Type B pancreatic cell (in vitro differentiated cells): ENCODE measurements around the gene JMY. TPM values are rescaled to one million over a fixed set of nuclear protein-coding genes. Genes with fewer than 3 reads are reported as not detected.

Experiments
- DNase-seq: peaks from one replicate; pipeline ENCODE4 v3.0.0; 2021; ENCODE audit warnings: mixed read lengths; ENCODE audit not compliant: unreplicated experiment; ENCODE audit errors: extremely low spot score
- H3K27ac Mint-ChIP-seq: 2 replicates; pipeline ENCODE4 v1.8.0; 2021; ENCODE audit warnings: mild to moderate bottlenecking, mixed read lengths
- H3K27me3 Mint-ChIP-seq: 2 replicates; pipeline ENCODE4 v1.8.0; 2021; ENCODE audit warnings: mixed read lengths
- H3K36me3 Mint-ChIP-seq: 2 replicates; pipeline ENCODE4 v1.8.0; 2021; ENCODE audit warnings: mixed read lengths
- H3K4me1 Mint-ChIP-seq: one replicate; pipeline ENCODE4 v1.8.0; 2021; ENCODE audit warnings: mixed read lengths; ENCODE audit not compliant: unreplicated experiment
- H3K4me3 Mint-ChIP-seq: 2 replicates; pipeline ENCODE4 v1.8.0; 2021; ENCODE audit warnings: mild to moderate bottlenecking, mixed read lengths
- H3K9me3 Mint-ChIP-seq: 2 replicates; pipeline ENCODE4 v1.8.0; 2021; ENCODE audit warnings: mixed read lengths
- CTCF ChIP-seq: fragments of 200-600 bp; sonication (generic); conservative IDR thresholded peaks from 2 replicates; pipeline ENCODE4 v1.5.0; 2021; ENCODE audit warnings: antibody characterized with exemption, mild to moderate bottlenecking
- total RNA-seq: library from RNA; stranded (reverse); gene quantifications from 2 replicates; pipeline ENCODE4 v1.2.1, GENCODE V29; 2021; ENCODE audit warnings: low replicate concordance

The JMY gene
- total RNA-seq, 1 donor from 2014 or later = 11.6 TPM

- Mint-ChIP-seq H3K27ac (no peak overlapping the region), H3K4me1 (no peaks in the 10 kb centered on the region), H3K36me3 (no peaks in the 10 kb centered on the region), H3K27me3 (no peaks in the 10 kb centered on the region), H3K4me3 (no peak overlapping the region), H3K9me3 (no peaks in the 10 kb centered on the region)
- TF ChIP-seq CTCF = no peak
- no peak for DNase-seq
These were observed 44.5 kb upstream of the JMY start for GRCh38 chr5:79191457-79191856.

DNA sequence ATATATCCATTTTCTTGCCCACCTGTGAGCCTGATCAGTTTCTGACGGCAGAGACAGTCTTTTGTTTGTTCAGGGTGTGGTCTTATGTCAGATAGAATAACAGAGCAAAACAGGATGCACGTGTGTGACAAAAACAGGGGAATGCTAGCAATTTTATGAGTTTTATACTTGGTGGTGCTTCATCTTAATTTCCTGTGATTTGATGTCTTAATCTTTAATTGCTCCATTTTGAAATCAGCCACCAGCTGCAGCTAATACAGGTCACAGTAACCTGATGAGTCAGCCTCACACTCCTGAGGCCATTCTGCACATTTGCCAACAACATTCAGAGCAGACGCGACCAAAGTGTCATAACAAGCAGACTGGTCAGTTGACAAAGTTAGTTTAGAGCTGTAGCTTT lies 42.3 kb upstream of the JMY start:
- no peaks in the 10 kb centered on the region for H3K27me3 Mint-ChIP-seq
- TF ChIP-seq CTCF = no peak
- no peaks in the 10 kb centered on the region for H3K36me3 Mint-ChIP-seq
- no peaks in the 10 kb centered on the region for H3K4me1 Mint-ChIP-seq
- DNase-seq = no peak
- H3K4me3 Mint-ChIP-seq = no peak overlapping the region
- peak overlapping the region; percentile 27 for H3K27ac Mint-ChIP-seq
- no peaks in the 10 kb centered on the region for H3K9me3 Mint-ChIP-seq

GRCh38 chr5:79200573-79201183 lies 35.3 kb upstream of the JMY start:
- no peak for DNase-seq
- Mint-ChIP-seq H3K27me3 (no peaks in the 10 kb centered on the region), H3K4me3 (no peak overlapping the region), H3K27ac (no peak overlapping the region), H3K36me3 (no peaks in the 10 kb centered on the region), H3K9me3 (no peaks in the 10 kb centered on the region), H3K4me1 (no peaks in the 10 kb centered on the region)
- peak; percentile 65 for TF ChIP-seq CTCF

DNA sequence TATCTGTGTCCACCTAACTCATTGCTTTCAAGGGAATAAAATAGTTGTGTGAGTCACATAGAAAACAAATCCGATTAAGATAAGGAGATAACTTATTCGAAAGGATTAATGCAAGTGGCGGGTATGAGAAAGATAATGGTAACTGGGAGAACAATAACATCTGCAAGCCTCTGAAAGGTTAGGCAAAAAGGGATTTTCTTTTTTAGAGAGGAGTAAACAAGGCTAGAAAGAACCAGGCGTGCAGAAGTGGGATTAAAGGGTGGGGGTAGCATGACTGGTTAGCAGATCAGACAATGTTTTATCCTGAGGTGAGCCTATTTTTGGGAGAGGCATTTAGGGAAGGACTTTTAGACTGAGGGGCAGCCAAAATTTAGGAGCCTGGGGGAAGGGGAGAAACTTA lies 34.7 kb upstream of the JMY start:
- H3K9me3 Mint-ChIP-seq = no peaks in the 10 kb centered on the region
- no peaks in the 10 kb centered on the region for H3K27me3 Mint-ChIP-seq
- peak; percentile 1 for DNase-seq
- H3K4me1 Mint-ChIP-seq = no peaks in the 10 kb centered on the region
- no peak overlapping the region for H3K27ac Mint-ChIP-seq
- TF ChIP-seq CTCF = no peak
- no peaks in the 10 kb centered on the region for H3K36me3 Mint-ChIP-seq
- H3K4me3 Mint-ChIP-seq = no peak overlapping the region

- Mint-ChIP-seq H3K36me3 (no peaks in the 10 kb centered on the region), H3K27ac (no peak overlapping the region), H3K4me1 (no peaks in the 10 kb centered on the region), H3K27me3 (no peaks in the 10 kb centered on the region), H3K9me3 (no peaks in the 10 kb centered on the region), H3K4me3 (no peak overlapping the region)
- no peak for TF ChIP-seq CTCF
- DNase-seq = no peak
These were observed 33.9 kb upstream of the JMY start for GRCh38 chr5:79202076-79202475.

GRCh38 chr5:79205965-79206364 lies 30.0 kb upstream of the JMY start:
- Mint-ChIP-seq H3K9me3 (no peaks in the 10 kb centered on the region), H3K27ac (no peak overlapping the region), H3K4me3 (no peak overlapping the region), H3K36me3 (no peaks in the 10 kb centered on the region), H3K4me1 (no peaks in the 10 kb centered on the region), H3K27me3 (no peaks in the 10 kb centered on the region)
- DNase-seq = no peak
- TF ChIP-seq CTCF = no peak
